ENCODE measurements around the gene MYT1. TPM values are rescaled to one million over a fixed set of nuclear protein-coding genes. Genes with fewer than 3 reads are reported as not detected.

The MYT1 gene
- total RNA-seq, 3 donors from 2014 or later: 0.12 to 0.76 (median 0.14) TPM

DNA sequence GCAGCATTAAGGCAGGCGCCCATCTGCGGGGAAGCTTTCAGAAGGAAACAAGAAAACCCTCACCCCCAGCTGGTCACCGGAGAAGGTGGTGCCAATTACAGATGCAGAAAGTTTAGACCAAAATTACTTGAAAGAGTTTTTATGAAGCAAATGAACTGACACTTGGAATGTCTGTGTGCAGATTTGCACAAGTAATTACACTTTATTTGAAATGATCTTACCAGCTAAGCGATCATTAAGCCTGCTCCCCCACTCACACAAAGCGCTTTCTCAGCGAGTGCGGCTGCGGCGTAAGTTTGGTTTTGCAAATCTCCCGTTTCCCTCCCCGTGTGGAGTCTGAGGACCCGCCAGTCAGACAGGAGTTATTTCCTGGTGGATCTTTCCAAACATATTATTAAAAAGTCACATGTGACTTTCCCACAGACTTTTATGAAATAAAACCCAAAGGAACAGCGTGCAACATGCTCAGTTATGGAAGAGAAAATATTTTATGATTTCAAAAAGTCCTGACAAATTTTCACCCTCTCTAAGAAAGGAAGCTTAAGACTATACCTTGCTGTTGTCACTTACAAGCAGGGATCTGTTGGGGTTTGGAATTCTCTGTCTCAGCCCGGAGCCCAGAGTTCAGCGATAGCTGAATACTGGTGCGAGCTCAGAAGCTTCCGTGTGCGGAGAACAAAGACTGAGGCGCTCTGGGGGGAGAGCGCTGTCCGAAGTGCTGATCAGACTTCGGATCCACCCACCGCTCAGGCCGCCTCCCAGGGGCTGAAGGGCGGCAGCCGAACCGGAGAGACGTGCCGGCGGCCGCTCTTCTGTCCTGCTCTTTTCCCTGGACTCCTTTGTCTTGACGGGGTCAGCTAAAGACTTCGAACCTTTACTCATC lies 2.7 kb upstream of the MYT1 start:
- no peaks in the 10 kb centered on the region for H3K9me3 ChIP-seq
- DNase-seq: peak in 2 of 3 donors; percentile 52

DNA sequence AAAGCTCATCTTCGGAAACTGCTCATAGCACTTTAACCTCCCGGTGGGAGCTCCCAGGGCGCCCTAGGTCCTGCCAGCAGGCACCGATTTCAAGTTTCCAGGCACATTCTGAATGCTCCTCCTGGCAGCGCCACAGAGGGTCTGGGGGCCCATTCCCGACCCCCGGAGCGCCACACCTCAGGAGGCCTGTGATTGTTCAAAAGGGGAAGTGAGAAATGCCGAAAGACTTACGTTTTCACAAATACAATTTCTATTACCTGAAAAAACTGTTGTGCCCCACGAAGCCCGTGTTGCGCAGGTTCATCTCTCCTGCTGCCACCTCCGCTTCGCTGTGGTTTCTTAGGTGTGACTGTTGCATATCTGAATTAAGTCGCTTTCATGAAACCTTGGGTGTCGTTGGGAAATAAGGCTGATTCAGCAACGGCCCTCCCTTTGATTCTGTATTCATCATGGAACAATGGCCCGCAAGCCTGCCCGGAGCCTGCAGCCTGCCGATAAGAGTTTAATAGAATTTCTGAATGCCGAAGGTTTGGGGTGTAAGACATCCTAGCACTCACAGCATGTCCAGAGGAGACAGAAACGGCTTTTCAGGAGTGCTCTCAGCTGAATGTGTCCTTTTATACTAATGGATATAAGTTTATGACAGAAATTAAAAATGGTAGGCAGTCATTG lies 1.9 kb upstream of the MYT1 start:
- Histone ChIP-seq H3K36me3 (ENCODE audit: low read depth) (no peaks in the 10 kb centered on the region), H3K9me3 (no peaks in the 10 kb centered on the region), H3K4me1 (ENCODE audit: low read depth) (no peaks in the 10 kb centered on the region), H3K4me3 (no peak overlapping the region)
- ATAC-seq (no peak), DNase-seq (no peak)
- intact Hi-C loops (cut with DNase I, micrococcal nuclease): no loop called here
- TF ChIP-seq, protein P1, sequence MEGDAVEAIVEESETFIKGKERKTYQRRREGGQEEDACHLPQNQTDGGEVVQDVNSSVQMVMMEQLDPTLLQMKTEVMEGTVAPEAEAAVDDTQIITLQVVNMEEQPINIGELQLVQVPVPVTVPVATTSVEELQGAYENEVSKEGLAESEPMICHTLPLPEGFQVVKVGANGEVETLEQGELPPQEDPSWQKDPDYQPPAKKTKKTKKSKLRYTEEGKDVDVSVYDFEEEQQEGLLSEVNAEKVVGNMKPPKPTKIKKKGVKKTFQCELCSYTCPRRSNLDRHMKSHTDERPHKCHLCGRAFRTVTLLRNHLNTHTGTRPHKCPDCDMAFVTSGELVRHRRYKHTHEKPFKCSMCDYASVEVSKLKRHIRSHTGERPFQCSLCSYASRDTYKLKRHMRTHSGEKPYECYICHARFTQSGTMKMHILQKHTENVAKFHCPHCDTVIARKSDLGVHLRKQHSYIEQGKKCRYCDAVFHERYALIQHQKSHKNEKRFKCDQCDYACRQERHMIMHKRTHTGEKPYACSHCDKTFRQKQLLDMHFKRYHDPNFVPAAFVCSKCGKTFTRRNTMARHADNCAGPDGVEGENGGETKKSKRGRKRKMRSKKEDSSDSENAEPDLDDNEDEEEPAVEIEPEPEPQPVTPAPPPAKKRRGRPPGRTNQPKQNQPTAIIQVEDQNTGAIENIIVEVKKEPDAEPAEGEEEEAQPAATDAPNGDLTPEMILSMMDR (IDR thresholded peaks at IDR 0.05): no peak

More for the DNA sequence above, 2.7 kb upstream of the MYT1 start:
- H3K4me3 ChIP-seq: no peak overlapping the region
- TF ChIP-seq, protein P1 (IDR thresholded peaks at IDR 0.05): no peak
- ATAC-seq: peak; percentile 82
- no peaks in the 10 kb centered on the region for H3K4me1 ChIP-seq (ENCODE audit: low read depth)
- no peaks in the 10 kb centered on the region for H3K36me3 ChIP-seq (ENCODE audit: low read depth)
- intact Hi-C loops (cut with DNase I, micrococcal nuclease): no loop called here

DNA sequence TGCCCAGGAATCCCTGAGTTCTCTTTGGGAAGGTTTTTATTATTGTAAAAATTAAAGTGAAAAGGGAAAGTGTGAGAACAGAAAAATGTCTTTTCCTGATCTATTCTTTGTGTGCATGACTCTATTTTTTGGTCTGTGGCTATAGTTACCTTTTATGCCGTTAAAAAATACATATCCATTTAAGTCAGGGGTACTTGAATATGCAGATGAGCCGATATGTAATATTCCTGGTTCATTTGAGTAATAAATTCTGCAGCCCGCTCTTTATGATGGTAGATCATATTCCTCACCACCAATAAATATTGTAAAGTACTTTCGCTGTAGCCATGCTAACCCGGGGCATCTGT lies 503 bp upstream of the MYT1 start:
- H3K4me3 ChIP-seq: no peak overlapping the region
- TF ChIP-seq, protein P1 (IDR thresholded peaks at IDR 0.05): no peak
- DNase-seq (no peak), ATAC-seq (no peak)
- intact Hi-C loops (cut with DNase I, micrococcal nuclease): no loop called here
- H3K9me3 ChIP-seq: no peaks in the 10 kb centered on the region
- no peaks in the 10 kb centered on the region for H3K36me3 ChIP-seq (ENCODE audit: low read depth)
- no peaks in the 10 kb centered on the region for H3K4me1 ChIP-seq (ENCODE audit: low read depth)

DNA sequence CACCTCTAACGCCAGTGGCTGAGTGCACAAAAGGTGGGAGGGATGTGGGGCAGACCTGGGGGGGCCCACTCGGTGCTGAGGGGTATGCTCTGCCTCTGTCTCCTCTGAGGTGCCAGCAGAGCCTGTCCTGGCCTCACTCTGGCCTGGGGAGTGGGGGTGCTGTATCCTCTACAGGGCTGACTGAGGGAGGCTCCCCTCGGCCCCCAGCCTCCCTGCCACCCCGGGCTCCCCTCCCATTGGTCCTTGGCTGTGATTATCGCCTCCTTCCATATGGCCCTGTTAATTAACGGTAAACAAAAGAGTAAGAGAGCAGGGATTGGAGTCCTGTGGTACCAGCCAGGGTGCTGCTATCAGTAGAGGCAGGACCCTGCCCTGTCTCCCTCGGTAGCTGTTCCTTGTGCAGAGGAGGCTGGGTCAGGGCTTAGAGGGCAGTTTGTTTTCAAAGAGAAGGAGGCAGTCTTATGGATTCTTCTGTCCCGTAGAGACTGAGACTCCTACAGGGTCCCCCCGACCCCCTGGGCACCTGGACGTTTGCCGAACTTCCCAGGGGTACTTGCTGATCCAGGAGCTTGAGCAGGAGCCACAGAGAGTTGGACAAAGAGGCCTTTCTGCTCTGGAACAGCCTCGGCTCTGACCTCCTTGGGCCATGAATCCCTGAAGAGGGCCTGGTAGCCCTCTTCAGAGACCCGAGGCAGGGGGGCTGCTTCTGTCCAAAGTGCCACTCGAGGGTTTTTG lies 1.8 kb downstream of the MYT1 start:
- no peak for ATAC-seq
- Histone ChIP-seq H3K9me3 (no peaks in the 10 kb centered on the region), H3K4me3 (no peak overlapping the region), H3K36me3 (ENCODE audit: low read depth) (no peaks in the 10 kb centered on the region), H3K4me1 (ENCODE audit: low read depth) (no peaks in the 10 kb centered on the region)
- TF ChIP-seq, protein P1 (IDR thresholded peaks at IDR 0.05): no peak
- DNase-seq: no peak
- intact Hi-C loops (cut with DNase I, micrococcal nuclease): no loop called here

DNA sequence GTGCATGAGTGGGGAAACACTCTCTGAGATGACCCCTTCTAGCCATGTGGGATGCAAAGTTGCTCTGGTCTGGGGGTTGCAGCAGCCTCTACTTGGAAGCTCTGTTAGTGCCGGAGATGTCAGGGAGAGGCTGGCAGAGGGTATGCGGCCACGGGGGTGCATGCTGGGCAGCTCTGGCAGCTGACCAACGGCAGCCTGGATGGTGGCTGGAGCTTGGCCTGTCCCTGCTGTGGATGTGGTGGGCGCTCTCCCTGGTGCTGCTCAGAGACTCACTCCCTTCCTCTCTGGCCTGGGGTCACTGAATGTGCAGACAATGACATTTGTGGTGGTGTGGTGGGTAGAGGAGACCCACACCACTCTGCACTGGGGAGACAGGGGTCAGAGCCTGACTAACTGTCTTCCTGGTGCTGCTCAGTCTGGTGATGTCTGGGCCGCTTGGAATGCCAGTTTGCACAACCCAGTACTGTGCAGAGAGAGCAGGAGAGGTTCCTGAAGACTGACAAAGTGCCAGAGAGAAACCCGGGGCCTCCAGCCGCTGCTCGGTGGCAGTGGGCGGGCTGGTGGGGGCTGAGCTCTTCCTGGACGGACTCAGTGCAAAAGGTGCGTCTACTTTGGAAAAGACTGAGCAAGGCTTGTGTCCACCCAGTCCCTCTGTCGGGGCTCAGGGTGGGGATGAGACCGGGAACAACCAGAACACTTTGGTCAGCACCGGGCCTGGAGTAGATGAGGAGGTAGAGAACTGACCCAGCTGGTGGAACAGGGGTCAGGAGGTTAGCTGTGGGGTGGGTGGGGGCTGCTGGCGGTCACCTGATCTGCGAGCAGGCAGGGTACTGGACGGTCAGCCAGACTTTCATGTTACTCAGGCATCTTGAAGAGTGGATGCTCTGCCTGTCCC lies 2.7 kb downstream of the MYT1 start:
- intact Hi-C loops (cut with DNase I, micrococcal nuclease): no loop called here

More for the DNA sequence above, 2.7 kb downstream of the MYT1 start:
- no peaks in the 10 kb centered on the region for H3K4me1 ChIP-seq (ENCODE audit: low read depth)
- TF ChIP-seq, protein P1 (IDR thresholded peaks at IDR 0.05): no peak
- DNase-seq: no peak
- ATAC-seq: no peak
- no peaks in the 10 kb centered on the region for H3K36me3 ChIP-seq (ENCODE audit: low read depth)
- H3K9me3 ChIP-seq: no peaks in the 10 kb centered on the region
- no peak overlapping the region for H3K4me3 ChIP-seq
